Caki2 (cell line): ENCODE results near the gene VANGL2. TPM values are rescaled to one million over a fixed set of nuclear protein-coding genes. Genes with fewer than 3 reads are reported as not detected.

Source experiments
- DNase-seq: peaks from one replicate; pipeline ENCODE4 v3.0.0-alpha.2; 2015; ENCODE audit warnings: low read depth
- in situ Hi-C: cut with HindIII; loops from 2 replicates; pipeline ENCODE4 v1.10.0; 2016; ENCODE audit warnings: low sequenced_read_pairs, low pct_unique_long_range_greater_than_20kb, mixed read lengths
- total RNA-seq: library from RNA; depleted of rRNA; stranded (reverse); fragments of >200 nt; shearing (Covaris generic); gene quantifications from 2 replicates; pipeline ENCODE4 v1.2.3, GENCODE V29; 2014; ENCODE audit warnings: low replicate concordance; rRNA removed

VANGL2 gene
- total RNA-seq, 1 experiment from 2014 or later, result not detected

DNA sequence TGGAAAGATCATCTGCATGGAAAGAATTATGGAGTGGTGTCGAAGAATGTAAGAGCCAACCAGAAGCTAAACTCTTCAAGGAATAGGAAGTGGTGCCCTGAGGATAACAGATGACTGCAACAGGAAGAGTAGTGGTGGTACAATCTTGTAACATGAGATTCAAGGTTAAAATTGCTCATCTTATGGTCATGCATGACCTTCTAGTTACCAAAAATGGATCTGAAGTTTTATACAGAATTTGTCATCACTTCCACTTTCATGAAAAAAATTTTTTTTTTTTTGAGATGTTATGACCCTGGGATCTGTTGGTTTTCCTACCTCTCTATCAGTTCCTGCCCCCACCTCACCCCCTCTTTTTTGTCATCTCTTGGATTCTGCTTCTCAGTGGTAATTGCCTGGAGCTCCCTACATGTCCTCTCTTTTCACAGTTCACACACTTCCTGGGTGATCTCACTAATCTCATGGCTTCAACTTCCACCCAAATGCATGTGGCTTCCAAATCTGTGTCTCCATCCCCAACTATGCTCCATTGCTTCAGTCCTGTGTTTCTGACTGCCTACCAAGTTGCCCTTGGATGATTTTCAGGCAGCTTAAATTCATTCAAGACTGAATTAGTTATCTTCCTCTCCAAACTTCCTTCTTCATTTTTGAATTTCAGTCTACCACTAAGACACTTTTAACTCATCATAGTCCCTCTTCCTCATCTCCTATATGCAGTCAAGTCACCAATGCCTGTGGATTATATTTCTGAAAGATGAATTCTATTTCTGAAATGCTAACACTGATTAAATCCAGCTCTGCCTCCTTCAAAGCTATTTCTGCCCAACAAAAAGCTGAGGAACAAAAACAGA lies 74.3 kb downstream of the VANGL2 start:
- in situ Hi-C loops, result no loop called here
- no peak for DNase-seq

Other genes with a start within 250 kb of the VANGL2 start
- gene ATP1A4, start 249.0 kb upstream of the VANGL2 start, total RNA-seq, result not detected in 2 replicates
- gene CASQ1, start 210.0 kb upstream of the VANGL2 start, total RNA-seq, result not detected in 2 replicates
- gene PEA15, start 195.2 kb upstream of the VANGL2 start, total RNA-seq, result 97.4 and 114 TPM in 2 replicates
- 14.9 and 21.2 TPM in 2 replicates for gene DCAF8, start 138.0 kb upstream of the VANGL2 start, total RNA-seq
- gene PEX19, start 115.4 kb upstream of the VANGL2 start, total RNA-seq, result 42.1 and 44.9 TPM in 2 replicates
- gene COPA, start 57.3 kb upstream of the VANGL2 start, total RNA-seq, result 80.5 and 84.9 TPM in 2 replicates
- 47.8 and 48.8 TPM in 2 replicates for gene NCSTN, start 57.2 kb upstream of the VANGL2 start, total RNA-seq
- not detected in 2 replicates for gene NHLH1, start 33.5 kb upstream of the VANGL2 start, total RNA-seq
- not detected in 2 replicates for gene SLAMF6, start 122.7 kb downstream of the VANGL2 start, total RNA-seq
- not detected in 2 replicates for gene CD84, start 178.9 kb downstream of the VANGL2 start, total RNA-seq
- gene SLAMF1, start 246.5 kb downstream of the VANGL2 start, total RNA-seq, result not detected in 2 replicates